ENCODE data around the gene KLHL25. TPM values are rescaled to one million over a fixed set of nuclear protein-coding genes. Genes with fewer than 3 reads are reported as not detected.

Gene KLHL25
- total RNA-seq, 1 experiment from 2014 or later, result 4.6 TPM

DNA sequence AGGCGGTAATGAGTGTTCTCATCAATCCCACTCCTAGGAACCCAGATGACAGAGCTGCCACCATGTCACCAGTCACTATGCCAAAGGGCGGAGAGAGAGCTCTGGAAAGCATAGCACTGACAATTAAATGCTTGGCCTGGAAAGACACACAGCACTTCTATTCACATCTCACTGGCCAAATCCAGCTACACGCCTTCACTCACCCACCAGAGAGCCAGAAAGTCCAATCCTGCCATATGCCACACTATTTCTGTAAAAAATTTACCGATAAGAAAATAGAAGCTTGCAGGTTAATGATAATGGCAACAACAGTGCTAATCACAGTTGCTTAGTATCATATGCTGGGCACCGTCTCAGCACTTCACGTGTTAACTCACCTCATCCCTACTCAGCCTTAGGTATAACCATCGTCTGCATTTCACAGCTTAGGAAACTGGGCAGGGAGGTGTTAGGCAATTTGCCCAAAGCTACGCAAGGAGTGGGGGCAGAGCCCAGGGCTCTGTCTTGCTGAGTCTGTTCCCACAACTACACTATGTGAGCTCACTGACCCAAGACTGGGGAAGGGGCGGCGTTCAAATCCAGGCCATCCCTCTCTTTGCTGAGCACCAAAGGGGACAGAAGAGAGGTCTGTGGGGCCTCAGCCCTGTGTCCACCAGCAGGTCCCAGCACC is 16.5 kb downstream of the KLHL25 start:
- no peak for DNase-seq (ENCODE audit: low read depth)

DNA sequence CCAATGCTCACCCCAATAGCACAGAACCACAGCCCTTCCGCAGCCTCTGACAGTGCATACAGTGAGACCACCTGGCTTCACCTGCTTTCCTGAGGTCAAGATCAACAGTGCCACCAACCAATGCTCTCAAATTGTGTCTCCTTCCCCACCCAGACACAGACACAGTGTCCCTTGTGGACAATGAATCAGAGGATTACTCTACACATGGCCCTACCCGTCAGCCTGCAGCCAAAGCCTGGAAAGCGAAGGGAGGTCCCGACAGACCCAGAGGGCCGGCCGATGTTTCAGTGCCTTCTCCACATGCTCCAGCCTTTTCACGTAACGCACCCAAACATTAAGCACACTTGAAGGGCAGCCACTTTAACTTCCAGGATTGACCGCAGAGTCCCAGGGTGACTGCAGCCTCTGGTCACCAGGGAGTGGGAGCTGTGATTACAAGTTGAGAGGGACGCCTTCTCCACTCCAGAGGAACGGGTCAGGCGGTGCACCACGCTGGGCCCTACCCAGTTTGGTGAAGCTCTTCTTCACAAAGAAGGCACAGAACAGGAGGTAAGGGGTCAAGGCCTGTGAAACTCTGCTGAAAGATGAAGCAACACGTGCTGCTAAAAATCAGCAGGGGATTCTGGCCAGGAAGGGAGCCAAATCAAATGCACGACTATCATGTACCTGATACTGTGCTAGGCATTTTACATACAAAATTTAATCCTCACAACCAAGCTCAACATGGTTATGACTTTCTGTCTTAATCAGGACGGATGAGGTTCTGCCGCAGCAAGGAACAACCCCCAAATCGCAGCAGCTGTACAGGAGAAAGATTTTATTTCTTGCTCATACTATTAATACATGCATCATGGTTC is 17.2 kb downstream of the KLHL25 start:
- DNase-seq (ENCODE audit: low read depth), result no peak

DNA sequence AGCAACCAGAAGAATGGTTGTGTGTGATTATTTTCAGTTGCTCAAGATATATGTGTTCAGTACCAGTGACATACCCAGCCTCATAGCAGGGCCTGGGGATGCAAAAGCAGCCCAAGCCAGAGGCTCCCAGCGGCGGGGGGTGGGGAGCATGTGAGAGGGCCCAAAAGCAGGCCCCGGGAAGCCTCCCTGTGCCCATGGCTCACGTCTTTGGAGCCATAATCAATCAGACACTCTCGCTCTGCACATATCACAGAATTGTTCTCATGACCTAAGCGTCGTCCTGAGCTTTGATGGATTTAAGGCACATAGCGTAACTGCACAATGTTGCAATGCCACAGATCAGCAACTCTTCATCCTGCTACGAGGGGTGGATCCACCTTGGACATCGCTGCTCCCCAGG is 20.8 kb downstream of the KLHL25 start:
- no peak for DNase-seq (ENCODE audit: low read depth)

DNA sequence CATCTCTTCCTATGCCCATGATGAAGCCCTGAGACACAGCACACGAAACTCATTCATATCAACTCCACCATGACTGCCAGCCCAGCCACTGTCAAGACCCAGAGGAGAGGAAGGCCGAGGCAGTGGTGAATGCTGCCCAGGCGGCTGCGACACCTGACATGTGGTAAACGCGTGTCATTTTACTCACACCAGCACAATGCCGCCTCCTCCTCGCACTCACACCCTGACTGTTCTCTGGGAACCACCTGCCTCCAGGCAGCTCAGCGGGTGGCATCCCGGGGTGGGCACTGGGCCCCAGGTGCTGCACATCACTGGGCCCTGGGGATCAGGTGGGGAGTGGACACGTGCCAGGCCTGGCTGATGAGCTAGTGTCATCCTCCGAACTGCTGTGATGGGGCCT is 21.5 kb downstream of the KLHL25 start:
- DNase-seq (ENCODE audit: low read depth), result no peak

DNA sequence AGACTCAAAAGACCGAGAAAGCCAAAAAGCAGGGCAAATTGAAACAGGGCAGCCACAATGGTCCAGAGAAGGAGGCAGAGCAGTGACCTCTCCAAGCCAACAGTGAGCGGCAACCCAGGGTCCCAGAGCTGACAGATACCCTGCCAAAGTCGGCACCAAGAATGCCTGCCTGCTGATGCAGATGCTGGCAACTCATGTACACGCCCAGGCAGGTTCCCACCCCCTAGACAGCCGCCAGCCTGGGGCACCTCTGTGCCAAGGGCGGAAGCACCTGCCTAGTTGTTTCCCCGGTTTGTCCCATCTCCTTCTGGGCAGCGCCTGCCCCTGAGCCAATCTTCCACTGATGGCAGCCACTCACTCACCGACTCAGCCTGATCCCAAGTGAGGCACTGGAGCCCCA is 22.1 kb downstream of the KLHL25 start:
- no peak for DNase-seq (ENCODE audit: low read depth)

DNA sequence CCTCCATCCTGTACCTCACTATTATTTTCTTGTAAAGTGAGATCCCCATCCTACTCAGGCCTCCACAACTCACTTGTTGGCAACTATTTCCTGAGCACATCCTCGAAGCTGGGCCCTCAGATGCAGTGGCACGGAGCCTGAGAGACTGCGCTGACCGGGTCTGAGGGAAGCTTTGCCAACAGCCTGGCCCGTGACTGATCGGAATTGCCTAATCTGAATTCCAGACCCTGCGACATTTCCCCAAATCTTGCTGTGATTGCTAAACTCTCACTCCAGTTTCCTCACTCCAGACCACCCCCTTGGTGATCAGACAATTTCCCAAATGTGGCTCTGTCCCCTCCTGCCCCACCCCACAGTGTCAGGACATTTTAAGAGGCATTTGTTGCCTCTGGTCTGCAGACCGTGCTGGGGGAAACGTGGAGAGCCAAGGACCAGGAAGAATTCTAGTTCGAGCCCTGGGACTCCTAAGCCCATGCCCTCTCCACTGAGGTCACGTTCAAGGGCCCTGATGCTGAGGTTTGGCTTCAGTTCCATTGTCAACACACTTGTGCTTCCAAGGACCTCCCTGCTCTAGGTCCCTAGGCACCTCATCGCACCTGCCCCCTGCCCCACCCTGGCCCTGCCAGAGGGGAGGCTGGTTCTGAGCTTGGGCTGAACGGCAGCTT is 22.8 kb downstream of the KLHL25 start:
- no peak for DNase-seq (ENCODE audit: low read depth)

DNA sequence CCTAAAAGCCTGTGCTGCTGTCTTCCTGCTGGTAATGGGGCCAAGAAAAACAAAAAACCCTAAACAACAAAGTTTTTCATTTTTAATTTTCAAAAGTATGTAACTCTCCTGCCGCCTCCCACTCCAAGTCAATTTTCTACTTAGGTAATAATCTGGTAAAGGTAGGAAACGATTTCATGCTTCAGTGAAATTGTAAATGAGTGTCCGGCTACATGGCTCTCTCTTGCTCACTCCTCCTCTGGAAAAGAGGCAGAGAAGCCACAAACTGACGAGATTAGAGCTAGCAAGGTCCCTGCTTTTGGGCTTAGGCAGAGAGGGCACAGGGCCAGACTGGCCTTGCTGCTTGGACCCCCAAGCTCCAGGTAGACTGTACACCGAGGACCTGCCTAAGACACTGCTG is 23.5 kb downstream of the KLHL25 start:
- no peak for DNase-seq (ENCODE audit: low read depth)

DNA sequence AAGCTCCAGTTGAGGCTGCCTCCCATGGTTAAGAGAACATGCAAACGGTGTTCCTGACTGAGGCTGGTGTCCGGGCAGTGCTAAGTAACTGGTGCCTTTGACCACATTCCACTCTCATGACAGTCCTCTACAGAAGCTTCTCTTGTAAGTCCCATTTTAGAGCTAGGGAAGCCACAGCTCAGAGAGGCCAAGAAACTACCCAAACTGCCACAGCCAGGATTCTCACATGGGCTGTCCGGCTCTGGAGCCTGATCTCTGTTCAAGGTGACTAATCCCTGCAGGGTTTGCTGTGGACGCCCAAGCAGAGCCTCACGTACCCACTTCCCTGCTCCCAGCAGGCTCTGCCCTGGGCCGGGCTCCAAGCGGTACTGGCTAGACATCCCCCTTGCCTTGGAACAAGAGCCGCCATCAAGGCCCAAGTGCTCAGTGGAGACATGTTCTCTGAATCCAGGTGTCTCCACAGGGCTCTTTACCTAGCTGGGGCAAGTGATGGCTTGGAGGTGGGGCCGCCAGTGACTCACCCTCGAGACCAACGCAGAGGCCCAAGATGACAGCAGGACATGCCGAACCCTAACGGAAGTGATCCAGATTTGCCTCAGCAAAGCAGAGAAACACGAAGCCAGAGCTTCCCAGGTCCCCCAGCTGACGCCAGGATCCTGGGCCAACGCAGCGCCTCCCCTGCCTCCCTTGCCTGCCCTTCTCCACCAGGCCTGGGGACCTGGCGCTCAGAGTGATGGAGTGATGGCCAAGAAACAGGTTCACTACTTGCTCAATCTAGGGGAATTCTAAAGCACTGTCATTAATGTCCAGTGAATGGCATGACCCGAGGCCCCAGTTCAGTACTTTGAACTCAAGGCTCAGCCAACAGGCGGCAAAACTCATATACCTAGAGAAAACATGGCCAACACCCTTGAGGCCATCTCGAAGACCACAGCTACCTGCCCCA is 24.4 kb downstream of the KLHL25 start:
- peak; percentile 26 for DNase-seq (ENCODE audit: low read depth)

DNA sequence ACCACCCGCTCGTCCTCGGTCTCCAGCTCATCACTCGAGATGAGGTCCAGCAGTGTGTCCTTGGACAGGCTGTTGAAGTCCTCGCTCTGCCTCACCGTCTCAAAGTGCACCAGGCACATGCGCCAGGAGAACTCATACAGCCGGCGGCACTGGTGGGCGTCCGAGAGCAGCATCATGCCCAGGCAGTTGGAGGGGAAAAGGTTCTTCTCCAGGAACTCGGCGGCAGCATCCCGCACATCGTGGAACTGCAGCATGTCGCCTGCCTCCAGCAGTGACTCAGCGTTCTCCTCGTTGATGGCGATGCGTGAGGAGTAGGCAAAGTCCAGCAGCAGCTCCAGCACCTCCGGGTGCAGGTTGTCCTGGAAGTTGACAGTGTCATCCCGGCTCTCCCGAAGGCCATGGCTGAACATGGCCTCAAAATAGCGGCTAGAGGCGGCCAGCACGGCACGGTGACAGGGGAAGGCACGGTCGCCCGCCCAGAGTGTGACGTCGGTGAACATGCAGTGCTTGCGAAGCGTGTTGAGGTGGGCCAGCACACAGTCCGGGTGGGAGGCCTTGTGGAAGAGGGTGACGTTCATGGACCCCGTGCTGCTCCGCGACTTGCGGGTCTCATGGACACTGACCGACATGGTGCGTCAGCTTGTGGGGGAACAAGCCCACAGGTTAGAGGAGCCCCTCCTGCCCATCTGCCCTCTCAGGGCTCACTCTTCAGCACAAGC is 25.4 kb downstream of the KLHL25 start:
- DNase-seq (ENCODE audit: low read depth), result no peak

DNA sequence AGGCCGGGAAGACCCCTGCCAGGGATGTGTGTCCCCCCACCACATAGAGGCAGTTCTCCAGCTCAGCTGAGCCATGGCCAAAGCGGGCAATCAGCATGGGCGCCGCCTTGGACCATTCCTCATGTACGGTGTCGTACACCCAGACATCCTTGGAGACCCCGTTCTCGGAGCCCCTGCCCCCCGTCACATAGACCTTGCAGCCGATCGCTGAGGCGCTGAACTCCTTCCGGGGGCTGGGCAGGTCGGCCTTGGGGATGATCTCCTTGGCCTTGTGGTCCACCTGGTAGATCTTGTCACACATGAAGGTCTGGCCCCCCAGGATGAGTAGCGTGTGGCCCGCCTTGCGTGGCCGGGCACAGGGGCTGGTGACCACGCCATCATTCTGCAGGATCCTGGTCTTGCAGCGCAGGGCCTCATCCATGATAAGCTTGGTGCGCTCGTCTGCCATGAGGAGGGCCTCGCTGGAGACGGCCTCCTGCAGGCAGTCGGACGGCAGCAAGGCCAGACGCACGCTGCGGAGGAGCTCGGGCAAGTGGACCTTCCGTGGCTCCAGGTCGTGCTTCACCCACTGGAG is 26.0 kb downstream of the KLHL25 start:
- no peak for DNase-seq (ENCODE audit: low read depth)

DNA sequence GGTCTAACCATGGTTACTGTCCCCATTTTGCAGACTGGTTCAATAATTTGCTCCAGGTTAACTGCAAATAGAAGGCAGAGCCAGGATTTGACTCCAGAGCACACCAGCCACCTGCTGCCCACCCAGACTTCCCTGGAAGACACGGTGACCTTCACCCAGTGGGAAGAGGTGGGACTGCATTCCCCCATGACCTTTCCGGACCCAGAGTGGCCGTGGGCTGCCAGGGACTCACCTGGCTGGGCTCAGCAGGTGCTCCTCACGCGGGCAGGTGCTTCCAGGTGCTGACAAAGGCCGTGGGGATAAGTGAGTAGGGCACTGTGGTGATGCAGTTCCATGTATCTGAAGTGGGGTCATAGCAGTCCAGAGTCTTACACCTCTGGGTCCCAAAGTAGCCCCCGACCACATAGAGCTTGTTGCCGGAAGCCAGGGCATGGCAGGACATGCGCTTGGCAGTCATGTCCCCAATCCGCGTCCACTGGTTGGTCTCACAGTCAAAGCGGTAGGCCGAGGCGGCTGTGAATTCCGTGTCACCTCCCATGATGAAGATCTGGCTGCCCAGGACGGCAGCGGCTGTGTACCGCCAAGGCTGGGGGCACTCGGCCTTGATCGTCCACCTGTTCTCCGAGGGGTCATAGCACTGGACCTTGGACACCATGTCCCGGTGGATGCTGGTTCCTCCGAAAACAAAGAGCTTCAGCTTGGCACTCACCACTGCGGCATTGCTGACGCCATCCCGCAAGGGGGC is 26.8 kb downstream of the KLHL25 start:
- DNase-seq (ENCODE audit: low read depth), result no peak

DNA sequence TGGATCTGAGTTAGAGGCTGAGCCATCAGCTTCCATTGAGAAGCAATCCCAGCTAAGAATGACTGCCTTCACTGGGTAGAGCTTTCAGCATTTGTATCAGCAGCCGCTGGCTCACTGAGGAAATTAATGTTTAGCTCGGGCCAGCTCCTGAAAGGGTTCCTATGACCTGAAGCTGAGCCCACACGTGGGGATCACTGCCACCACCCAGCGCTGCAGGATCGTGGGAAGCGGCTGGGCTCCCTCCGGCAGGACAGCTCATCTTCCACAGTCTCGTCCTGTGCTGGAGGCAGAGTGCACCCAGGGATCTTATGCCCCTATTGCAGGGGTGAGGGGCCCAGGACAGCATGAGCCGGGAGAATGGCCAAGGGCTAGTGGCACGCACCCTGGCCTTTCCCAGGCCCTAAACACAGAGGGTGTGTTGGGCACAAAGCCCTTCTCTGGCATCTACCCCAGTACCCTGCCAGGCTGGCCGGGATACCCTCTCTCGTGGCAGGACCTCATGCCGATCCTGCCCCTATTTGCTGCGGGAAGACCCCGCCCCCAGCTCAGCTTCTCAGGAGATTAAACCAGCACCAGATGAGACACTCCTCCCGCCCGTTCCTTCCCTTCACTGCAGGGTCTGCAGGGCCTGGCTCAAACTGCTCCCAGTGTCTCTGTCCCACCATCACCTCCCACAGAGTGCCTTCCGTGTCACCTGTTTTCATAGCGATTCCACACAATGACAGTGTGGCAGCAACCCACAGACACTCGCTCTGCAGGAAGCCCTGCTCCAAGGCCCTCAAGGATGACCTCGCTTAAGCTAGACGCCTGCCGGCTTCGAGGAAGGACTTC is 28.5 kb downstream of the KLHL25 start:
- no peak for DNase-seq (ENCODE audit: low read depth)

DNA sequence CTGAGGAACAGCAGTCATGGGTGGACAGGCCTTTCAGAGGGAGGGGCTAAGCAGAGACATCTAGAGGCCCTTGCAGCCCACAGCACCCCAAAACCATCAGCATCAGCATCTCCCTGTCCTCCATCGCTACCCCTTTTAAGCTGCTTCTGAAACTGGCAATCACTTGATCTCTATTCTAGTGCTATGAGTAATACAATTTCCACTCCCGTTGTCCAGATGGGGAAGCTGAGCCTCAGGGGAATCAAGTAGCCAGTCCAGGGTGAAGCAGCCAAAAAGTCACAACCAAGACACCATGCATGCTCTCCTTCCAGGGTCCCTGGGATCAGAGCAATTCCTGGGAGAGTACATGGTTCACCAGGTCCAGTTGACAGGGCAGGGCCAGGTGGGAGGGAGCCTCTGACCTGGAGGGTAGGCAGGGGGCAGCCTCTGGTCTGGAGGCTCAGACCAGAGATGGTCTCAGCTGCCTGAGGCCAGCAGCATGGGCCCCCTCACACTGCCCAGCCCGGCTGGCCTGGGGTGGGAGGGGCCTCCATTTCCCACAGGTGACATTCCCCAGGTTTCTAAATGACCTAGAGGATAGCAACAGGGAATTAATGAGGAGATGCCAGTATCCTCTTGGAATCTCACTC is 30.0 kb downstream of the KLHL25 start:
- no peak for DNase-seq (ENCODE audit: low read depth)

DNA sequence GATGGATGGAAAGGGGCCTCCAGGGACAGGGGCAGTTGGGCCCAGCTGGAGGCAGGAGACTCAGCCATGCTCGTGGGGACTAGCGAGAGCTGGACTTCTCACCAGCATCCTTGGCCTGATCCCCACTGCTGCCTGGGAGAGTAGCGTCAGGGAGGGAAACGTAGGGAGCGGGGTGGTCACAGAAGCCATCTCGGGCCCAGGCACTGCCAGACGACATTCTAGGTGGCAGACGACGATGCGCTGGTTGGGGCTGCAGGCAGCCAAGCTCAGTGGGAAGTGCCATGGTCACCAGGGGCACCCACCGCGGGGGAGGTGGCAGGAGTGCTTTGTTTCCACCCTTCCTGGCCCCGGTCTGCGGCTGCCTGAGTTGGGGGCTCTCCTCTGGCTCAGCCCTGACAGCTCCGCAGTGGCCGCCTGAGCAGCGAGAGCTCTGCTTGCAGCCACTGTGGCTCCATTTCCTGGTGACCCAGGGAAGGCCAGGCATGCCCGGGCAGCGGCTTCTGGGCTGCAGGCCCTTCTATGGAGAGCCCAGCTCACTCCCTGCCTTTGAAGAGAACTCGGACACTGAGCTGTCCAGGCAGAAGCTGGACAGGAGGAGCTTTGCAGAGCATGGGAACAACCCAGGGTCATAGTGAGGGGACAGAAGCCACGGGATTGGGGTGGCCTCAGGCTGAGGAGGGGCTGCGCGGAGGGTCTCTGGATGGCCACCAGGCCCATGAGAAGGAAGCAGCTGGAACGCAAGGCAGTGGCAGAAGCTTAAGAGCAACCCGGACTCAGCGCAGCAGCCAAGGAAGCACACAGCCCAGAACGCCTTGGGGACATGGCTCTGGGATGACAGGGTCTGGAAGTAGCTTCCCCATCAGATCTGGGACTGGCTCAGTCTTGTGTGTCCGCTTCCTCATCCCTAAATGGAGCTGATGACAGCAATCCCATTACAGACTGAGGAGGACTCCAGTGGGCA is 30.8 kb downstream of the KLHL25 start:
- no peak for DNase-seq (ENCODE audit: low read depth)

DNA sequence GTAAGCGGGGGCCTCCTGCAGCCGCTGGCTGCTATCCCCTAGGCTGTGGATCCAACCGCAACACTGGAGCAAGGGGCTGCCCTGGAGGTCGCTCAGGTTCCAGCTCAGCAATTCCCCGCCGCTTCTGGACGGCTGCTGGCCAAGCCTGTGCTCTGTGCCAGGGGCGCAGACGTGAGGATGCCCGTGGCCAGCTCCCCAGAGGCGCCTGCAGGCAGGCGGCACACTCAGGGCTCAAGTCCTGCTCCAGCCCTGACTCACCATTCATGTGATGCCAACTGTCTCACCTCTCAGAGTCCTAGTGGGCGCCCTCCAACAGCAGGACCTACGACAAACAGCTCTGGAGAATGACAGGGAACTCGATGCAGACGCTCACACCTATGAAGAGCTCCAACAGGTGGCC is 31.6 kb downstream of the KLHL25 start:
- DNase-seq (ENCODE audit: low read depth), result peak; percentile 2

DNA sequence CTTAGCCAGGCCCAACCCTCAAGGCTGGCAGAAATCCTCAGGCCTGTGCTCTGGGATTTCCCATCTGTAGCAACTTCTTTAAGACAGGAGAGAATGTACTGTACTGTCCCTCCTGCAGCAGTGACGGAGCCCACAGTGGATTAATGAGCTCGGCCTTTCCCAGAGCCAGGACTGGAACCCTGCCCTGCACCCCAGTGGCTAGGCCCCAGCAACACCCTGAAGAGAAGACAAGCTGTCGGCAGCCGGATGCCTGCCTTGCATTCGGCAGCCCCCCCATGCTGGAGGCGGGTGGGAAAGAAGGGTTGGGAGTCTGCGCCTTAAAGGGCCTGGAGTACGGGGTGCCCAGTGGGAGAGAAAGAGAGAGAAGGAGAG is 32.0 kb downstream of the KLHL25 start:
- DNase-seq (ENCODE audit: low read depth), result no peak

Data from HT1080 (cell line).